GM21367 (cell line): ENCODE measurements around the gene AMT.

Source experiments
- ATAC-seq: cut with Tn5 transposase; IDR thresholded peaks from one replicate; pipeline ENCODE4 v1.9.1; 2021; ENCODE audit not compliant: unreplicated experiment

AMT gene

DNA sequence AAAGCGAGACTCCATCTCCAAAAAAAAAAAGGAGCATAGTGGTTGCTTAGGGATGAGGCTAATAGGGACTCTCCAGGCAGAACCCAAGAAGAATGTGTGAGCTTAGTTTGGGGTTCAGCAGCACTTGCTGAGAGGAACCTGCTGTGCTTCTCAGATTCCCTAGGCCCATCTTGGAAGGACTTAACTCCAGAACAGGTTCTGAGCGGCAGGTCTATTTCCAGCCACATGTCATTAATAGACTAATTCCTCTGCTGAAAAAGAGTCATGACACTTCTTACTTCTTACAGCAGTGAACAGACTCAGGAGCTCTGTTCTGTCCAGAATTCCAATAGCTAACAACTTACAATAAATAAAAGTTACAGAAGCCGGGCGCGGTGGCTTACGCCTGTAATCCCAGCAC lies 33.0 kb downstream of the AMT start:
- no peak for ATAC-seq

DNA sequence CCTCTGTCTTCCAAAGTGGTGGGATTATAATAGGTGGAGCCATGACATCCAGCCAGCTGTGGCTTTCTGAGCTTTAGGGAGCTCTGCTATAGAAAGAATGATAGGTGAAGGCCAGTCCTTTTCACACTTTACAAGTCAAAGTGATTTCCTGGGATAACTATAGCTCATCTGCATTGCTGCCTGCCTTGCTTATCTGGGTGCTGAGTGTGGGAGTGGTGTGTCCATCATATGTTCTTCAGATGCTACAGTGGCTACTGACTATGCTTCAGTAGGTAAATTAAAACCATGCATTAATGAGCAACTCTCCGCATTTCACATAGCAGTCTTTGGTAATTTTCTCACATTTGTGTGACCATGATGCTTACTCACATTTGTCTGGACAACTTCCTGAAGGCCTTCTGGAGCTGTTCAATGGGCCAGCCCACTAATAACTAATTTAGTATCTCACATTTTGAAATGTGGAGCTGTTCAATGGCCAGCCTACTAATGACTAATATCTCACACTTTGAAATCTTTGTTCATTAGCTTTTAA lies 33.9 kb downstream of the AMT start:
- no peak for ATAC-seq

DNA sequence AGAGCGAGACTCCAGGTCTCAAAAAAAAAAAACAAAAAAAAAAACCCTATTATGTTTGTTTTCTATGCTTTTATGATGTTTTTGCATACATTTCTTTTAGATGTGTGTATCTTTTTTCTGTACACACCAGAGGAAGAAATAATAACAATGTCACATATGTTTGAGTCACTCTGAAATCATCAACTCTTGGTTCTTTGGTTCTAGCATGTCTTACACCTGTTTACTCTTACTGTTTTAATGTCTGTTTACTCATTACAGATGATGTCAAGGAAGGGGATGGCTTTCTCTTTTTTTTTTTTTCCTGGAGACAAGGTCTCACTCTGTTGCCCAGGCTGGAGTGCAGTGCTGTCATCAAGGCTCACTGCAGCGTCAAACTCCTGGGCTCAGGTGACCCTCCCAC lies 34.6 kb downstream of the AMT start:
- no peak for ATAC-seq

DNA sequence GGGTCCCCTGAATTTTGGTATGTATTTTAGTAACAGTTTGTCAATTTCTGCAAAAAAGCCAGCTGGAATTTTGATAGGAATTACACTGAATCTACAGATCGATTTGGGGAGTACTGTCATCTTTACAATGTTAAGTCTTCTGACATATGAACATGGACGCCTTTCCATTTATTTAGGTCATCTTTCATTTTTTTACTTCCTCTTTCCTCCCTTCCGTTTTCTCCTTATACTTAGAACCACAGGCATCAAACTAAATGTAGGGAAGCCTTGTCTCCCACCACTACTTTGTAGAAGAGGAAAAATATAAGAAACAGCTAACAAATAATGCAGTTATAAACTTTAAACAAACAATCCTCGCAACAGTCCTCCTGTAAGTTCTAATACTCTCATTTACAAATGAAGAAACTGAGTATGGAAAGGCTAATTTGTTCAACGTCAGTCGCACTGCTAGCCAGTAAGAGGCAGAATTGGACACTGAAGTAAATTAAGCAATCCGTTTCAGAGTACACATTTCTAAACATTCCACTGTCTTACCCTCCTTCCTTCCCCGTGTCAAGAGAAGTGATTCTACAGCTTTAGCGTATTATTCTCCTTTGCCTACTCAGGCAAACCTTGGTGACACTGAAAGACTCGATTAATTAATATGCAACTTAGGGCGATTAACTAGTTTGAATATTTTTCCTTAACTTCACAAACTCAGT lies 36.1 kb downstream of the AMT start:
- ATAC-seq = no peak

DNA sequence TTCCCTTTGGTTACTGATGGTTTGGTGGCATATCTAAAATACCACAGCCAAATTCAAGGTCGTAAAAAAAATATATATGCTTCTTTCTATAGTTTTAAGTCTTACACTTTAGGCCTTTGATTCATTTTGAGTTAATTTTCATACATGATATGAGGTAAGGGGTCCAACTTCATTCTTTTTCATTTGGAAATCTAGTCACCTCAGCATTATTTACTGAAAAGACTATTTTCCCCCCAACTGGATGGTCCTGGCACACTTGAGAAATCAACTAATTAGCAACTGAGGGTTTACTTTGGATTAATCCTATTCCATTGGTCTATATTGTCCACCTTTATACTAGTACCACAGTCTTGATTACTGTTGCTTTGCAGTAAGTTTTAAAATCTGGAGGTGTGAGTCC lies 36.7 kb downstream of the AMT start:
- no peak for ATAC-seq

DNA sequence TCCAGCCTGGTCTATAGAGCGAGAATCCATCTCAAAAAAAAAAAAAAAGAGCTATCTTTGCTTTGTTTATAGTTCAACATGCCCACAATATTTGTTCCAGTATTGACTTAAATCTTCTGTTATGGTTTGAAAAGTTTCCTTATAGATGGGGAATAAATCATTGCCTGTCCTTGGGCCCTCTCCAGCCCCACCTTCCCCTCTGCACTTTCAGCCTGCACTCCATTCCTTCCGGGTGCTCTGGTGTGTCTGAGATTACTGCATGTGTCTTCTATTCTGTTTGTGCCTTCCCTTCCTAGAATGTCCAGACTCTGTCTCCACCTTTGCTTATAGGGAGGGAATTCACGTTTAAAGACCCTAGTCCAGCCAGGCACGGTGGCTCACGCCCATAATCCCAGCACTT lies 38.9 kb downstream of the AMT start:
- no peak for ATAC-seq

DNA sequence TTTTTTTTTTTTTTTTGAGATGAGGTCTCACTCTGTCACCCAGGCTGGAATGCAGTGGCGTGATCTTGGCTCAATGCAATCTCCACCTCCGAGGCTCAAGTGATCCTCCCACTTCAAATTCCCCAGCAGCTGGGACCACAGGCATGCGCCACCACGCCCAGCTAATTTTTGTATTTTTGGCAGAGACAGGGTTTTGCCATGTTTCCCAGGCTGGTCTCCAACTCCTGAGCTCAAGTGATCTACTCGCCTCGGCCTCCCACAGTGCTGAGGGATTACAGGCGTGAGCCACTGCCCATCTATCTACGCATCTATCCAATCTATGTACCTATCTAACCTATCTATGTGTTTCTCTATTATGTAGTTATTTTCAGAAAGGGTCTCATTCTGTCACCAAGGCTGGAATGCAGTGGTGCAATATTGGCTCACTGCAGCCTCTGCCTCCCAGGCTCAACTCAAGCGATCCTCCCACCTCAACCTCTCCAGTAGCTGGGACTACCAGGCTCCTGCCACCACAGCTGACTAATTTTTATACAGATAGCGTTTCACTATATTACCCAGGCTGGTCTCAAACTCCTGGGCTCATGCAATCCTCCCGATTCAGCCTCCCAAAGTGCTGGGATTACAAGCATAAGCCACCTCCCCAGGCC lies 43.9 kb downstream of the AMT start:
- ATAC-seq = no peak

DNA sequence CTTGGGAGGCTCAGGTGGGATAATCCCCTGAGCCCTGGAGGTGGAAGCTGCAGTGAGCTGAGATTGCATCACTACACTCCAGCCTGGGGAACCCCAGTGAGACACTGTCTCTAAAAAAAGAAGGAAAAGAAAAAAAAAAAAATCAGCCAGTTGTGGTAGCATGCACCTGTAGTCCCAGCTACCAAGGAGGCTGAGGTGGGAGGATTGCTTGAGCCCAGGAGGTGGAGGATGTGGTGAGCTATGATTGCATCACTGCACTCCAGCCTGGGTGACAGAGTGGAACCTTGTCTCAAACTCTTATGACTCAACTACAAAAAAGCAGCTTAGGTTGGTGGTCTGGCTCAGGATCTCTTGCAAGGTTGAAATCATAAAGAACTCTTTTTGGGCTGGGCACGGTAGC lies 44.8 kb downstream of the AMT start:
- ATAC-seq = no peak

DNA sequence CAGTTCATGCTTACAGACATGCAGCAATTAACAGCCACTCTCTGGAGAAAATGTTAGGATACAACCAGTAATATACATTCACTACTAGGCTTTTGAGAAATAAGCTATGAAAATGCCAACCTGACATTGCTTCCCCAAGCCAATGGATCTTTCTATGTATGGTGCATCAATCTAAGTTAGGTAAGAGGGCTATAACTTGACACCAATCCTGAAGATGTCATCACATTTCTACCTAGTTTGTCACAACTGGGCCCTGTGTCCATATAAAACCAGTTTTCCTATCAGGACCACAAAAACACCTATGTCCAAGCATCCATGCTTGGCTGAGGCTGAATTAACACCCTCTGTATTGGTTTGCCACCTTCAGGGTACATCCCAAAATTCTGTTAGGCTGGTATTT lies 50.3 kb downstream of the AMT start:
- no peak for ATAC-seq

DNA sequence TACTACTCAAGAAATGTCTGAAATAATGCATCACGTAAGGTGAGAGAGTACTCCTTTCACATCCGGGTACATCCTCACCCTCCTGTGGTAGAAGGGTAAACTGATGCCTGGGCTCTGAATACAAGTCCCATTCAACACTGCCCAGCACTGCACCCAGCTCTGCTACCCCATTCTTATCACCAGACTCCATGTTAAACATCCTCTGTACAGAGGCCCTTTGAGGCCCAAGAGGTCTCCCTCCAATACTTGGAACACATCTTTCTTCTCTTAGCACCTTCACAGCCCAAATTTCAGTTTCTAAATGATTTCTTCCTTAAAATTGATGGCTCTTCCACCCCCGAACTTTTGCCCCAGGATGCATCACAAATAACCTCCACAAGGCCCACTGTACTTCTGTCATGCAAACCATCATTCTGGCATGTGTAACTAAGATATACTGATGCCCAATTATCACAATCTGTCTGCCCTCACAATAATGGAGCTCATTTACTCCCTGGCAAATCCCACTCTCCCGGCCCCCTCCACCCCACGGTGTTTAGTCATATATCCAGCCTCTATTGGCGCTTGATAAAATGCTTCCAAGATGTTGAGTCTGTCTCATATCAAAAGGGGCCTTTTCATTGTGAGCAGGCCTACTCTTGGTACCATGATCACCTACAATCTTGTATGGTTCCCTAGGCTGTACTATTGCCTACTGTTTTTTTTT lies 51.5 kb downstream of the AMT start:
- ATAC-seq = no peak
